GM21723 (cell line): Measurements from ENCODE around the gene SETX.

Source experiments
- ATAC-seq: cut with Tn5 transposase; IDR thresholded peaks from one replicate; pipeline ENCODE4 v1.9.1; 2021; ENCODE audit warnings: mild to moderate bottlenecking, moderate library complexity; ENCODE audit not compliant: unreplicated experiment

Gene SETX

DNA sequence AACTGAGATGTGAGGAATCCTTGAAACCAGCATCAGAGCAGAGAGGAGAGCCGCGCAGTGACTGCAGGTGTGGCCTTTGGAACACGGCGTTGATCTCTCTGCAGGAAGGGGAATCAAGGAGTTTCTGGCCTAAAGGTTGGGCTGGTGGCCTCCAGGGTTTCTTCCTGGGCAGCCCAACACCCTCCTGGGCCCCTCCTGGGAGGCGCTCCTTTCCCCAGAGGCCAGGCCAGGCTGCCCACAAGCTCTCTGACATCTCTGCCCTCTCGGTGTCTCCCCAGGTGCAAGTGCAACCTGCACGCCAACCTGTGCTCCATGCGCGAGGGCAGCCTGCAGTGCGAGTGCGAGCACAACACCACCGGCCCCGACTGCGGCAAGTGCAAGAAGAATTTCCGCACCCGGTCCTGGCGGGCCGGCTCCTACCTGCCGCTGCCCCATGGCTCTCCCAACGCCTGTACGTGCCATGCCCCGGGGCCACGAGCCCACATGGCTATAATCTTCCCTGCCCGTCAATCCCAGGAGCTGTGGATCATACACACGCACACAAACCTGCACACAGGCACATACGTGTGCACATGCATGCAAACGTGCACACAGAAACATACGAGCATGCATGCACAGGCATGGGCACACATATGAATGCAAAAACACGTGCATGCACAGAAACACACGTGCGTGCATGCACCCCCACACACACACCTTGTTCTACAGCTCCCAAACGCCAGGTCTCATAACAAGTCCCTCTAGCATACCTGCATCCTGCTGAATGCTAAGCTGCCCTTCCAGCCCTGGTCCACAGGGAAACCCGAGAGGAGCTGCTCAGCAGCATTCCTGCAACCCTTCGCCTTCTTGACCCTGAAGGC lies 128.0 kb downstream of the SETX start:
- ATAC-seq = no peak

DNA sequence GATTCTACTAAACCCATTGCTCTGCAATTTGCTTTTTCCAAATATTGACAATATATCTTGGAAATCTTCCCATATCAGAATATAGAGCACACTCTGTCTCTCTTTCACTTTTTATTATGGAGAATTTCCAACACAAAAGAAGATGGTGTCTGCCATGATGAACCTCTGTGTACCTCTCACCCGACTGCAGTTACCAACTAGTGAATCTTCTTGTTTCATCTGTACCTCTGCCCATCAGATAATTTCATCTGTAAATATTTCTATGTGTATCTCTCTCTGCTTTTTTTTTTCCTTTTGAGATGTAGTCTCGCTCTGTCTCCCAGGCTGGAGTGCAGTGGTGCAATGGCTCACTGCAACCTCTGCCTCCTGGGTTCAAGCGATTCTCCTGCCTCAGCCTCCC lies 130.1 kb downstream of the SETX start:
- ATAC-seq = no peak

DNA sequence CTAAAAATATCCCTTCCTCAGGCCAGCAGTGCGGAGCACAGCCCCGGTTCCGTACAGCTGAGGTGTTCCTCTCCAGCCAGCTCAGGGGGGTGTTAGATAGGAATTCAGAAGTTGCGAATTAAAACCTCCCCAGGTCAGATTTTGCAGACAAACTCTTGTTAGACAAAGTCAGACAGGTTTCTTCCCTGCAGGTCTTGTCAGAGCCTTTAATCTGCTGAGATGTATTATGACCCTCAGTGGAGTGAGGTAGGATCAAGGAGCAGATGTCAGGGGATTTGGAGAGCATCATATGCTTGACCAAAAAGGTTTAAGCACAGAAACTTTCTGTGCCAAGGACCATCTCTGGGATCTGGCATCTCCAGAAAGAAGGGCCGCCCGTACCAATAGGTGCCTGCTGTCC lies 132.8 kb downstream of the SETX start:
- ATAC-seq = no peak

DNA sequence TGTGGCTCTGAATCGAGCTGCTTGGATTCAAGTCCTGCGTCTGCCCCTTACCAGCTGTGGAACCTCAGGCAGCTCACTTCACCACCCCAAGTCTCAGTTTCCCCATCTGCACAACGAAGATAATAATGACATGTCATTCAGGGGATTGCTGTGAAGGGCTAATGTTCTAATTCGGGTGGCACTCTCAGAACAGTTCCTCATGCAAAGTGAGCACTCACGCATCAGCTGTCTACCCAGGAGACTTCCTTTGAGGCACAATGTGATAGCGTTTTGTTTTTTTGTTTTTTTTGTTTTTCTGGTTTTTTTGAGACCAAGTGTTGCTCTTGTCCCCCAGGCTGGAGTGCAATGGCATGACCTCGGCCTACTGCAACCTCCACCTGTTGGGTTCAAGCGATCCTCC lies 136.6 kb downstream of the SETX start:
- no peak for ATAC-seq

DNA sequence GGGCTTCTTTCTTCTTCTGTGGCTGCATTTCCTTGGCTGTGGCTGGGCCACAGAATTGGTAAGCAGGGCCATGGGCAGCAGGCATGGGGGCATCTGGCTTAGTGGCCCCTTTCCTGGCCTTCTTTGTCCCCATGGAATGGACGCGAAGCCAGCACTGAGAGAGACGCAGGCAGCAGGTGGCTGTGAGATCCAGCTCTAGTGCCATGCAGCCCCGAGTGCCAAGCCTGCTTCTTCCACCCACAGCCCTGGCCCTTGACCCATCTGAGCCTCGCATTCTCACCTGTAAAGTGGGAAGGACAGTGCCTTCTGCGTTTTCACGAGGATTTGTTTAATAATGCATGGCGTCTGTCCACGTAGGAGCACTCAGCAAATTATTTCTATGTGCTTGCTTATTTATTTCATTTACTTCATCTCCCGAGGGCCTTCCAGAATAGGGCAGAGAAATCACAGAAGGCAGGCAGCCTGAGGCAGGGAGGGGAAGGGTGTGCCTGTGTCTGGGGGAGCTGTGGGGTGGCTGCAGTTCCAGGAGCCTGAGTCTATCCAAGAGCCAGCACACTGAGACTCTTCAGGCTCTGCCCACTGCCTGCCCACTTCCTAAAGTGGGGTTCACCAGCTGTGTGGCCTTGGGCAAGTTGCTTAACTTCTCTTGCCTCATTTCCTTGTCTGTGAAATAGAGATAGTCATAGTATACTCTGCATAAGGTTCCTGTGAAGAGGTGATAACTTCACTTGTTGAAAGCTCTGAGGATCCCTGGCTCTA lies 137.7 kb downstream of the SETX start:
- no peak for ATAC-seq

DNA sequence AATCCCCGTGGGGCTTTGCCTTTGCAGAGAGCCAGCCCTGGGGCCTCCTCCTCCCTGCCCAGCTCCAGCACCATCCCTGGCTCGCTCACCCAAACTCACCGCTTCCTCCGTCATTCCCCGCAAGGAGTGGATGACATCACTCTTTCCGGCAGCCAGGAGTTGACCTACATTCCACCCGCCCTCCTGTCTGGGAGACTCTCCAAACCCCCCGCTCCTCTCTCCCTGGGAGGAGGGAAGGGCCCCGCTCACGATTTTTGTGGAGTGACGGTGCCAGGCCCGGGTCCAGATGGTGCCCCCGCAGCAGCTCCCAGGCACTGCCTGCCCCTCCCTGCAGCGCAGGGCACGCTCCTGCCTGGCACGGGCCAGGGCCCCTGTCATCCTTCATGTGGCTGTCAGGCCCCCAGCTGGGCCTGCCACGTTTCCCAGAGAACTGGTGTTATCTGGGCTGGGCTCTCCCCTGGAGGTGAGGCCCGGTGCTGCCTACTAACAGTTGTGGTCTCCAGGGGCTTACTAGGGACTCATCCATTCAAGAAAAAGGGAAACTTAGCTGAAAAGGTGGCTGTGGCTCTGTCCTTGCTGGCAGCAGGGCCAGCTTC lies 140.7 kb downstream of the SETX start:
- no peak for ATAC-seq

DNA sequence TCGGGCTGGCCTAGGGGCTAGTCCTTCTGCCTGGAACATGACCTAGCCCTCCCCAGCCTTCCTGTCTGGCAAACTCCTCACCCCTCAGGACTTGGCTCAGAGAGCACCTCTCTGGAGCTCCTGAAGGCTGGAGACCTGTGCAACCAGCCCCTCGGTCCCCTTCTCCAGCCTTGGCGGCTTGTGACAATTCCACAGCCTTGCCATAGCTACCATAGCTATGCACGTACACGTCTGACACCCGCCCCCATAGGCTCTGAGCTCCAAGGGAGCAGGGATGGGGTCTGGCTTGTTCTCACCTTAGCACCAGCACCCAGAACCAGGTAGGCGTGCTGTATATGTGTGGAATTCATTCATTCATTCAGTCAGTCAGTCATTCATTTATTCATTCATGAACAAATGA lies 143.2 kb downstream of the SETX start:
- no peak for ATAC-seq
